ENCODE data around the gene FBXO31. TPM values are rescaled to one million over a fixed set of nuclear protein-coding genes. Genes with fewer than 3 reads are reported as not detected.

Gene FBXO31, protein sequence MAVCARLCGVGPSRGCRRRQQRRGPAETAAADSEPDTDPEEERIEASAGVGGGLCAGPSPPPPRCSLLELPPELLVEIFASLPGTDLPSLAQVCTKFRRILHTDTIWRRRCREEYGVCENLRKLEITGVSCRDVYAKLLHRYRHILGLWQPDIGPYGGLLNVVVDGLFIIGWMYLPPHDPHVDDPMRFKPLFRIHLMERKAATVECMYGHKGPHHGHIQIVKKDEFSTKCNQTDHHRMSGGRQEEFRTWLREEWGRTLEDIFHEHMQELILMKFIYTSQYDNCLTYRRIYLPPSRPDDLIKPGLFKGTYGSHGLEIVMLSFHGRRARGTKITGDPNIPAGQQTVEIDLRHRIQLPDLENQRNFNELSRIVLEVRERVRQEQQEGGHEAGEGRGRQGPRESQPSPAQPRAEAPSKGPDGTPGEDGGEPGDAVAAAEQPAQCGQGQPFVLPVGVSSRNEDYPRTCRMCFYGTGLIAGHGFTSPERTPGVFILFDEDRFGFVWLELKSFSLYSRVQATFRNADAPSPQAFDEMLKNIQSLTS
- 17.0 and 23.9 TPM in 2 replicates for total RNA-seq

GRCh38 chr16:87383505-87384161 is at the start of gene FBXO31:
TSS of gene FBXO31 (minus strand) at chr16:87383776. CDS start at chr16:87383744, 32 bp downstream.

GRCh38 chr16:87391950-87392820 is 8.6 kb upstream of the FBXO31 start, which contains the start of gene MAP1LC3B:
TSS of gene MAP1LC3B (plus strand) at chr16:87392336. CDS start at chr16:87392428, 92 bp downstream.

DNA sequence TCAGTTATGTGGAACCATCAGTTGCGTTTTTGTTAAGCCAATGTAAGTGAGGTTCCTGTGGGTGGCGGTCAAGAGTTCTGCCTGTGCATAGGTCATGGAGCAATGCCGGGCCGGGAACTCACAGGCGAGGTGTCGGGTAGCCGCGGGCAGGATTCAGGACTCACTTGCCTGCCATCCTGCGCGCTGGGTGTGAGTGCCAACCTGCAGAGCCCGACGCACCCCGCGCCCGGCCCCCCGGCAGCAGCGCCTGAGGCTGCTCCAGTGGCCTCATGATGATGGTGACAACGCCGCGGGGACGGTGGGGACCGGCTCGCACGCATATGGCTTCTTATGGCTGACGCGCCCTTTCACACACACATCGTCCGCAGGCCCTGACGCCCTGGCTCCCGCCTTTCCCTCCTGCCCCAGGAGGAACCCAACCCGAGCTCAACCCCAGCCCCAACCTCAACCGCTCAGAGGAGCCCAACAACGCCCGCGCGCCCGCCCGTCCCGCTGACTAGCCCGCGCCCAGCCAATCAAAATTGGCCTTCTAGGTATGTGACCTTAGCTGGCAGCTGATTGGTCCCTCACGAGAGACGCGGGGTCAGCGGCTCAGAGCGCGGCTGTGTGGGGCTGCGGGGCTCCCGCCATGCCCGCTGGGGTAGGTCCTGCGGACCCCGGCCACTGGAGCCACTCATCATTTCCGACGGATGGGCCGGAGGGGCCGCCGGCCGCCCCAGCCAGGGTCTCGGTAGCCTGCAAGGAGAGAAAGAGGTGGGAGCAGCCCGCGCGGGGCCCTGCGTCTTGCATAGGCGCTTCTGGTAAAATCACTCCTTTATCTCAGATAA is 66.4 kb downstream of the FBXO31 start, which contains the start of gene C16orf95:
Gene C16orf95, minus strand, starts transcription at position 470 of the 827 bp plus-strand sequence. Its CDS starts 150 bp downstream, at position 320.

Other genes with a start within 250 kb of the FBXO31 start
- gene C16orf95, start 66.4 kb downstream of the FBXO31 start, total RNA-seq = 3.3 and 4.1 TPM in 2 replicates
- gene MAP1LC3B, start 8.6 kb upstream of the FBXO31 start, total RNA-seq = 17.8 and 27.0 TPM in 2 replicates
- 6.4 and 9.9 TPM in 2 replicates for gene ZCCHC14, start 109.2 kb upstream of the FBXO31 start, total RNA-seq
- under 0.01 TPM in 1 of 2 replicates, not detected in the other for gene JPH3, start 218.7 kb upstream of the FBXO31 start, total RNA-seq

Measured in endothelial cell of coronary artery (primary cell).